Kidney epithelial cell (primary cell): Measurements from ENCODE around the gene SLC35F1. TPM values are rescaled to one million over a fixed set of nuclear protein-coding genes. Genes with fewer than 3 reads are reported as not detected.

Experiments used
- DNase-seq: peaks from one replicate; pipeline ENCODE4 v3.0.0-alpha.2; 2010; ENCODE audit warnings: low read depth
- H3K27me3 ChIP-seq: 2 replicates; pipeline ENCODE4 v1.6.0; 2011; ENCODE audit warnings: low read length; ENCODE audit not compliant: control insufficient read depth, insufficient read depth
- H3K36me3 ChIP-seq: 2 replicates; pipeline ENCODE4 v1.5.1; 2011; ENCODE audit warnings: low read length; ENCODE audit not compliant: control insufficient read depth, insufficient read depth
- H3K4me3 ChIP-seq: 2 replicates; pipeline ENCODE4 v1.5.1; 2011; ENCODE audit warnings: low read depth, mild to moderate bottlenecking, control low read depth, low read length
- CTCF ChIP-seq: IDR thresholded peaks from 2 replicates; pipeline ENCODE4 v1.5.1; 2011; ENCODE audit warnings: mild to moderate bottlenecking, moderate library complexity, low read length, control low read depth, inconsistent platforms; ENCODE audit not compliant: insufficient read depth, poor library complexity, severe bottlenecking
- total RNA-seq: library from RNA; depleted of rRNA; stranded (reverse); fragments of >200 nt; gene quantifications from 2 replicates; pipeline ENCODE4 v1.2.3, GENCODE V29; 2015

Gene SLC35F1
- total RNA-seq, 1 donor from 2014 or later = 0.38 TPM

- DNase-seq = no peak
- Histone ChIP-seq H3K27me3 (no peaks in the 10 kb centered on the region), H3K4me3 (no peak overlapping the region), H3K36me3 (no peaks in the 10 kb centered on the region)
- no peak for TF ChIP-seq CTCF
Measured at GRCh38 chr6:118146584-118146983, 239.5 kb downstream of the SLC35F1 start.

- no peak for DNase-seq
- TF ChIP-seq CTCF = no peak
- no peak overlapping the region for H3K4me3 ChIP-seq
- H3K27me3 ChIP-seq = no peaks in the 10 kb centered on the region
- H3K36me3 ChIP-seq = no peaks in the 10 kb centered on the region
Measured at GRCh38 chr6:118147511-118147910, 240.4 kb downstream of the SLC35F1 start.

GRCh38 chr6:118148561-118148960 is 241.5 kb downstream of the SLC35F1 start:
- no peaks in the 10 kb centered on the region for H3K27me3 ChIP-seq
- H3K4me3 ChIP-seq = no peak overlapping the region
- no peak for DNase-seq
- TF ChIP-seq CTCF = no peak
- H3K36me3 ChIP-seq = no peaks in the 10 kb centered on the region

- Histone ChIP-seq H3K27me3 (no peaks in the 10 kb centered on the region), H3K4me3 (no peak overlapping the region), H3K36me3 (no peaks in the 10 kb centered on the region)
- TF ChIP-seq CTCF = no peak
- DNase-seq = no peak
Measured at GRCh38 chr6:118152524-118152923, 245.5 kb downstream of the SLC35F1 start.

- DNase-seq = no peak
- Histone ChIP-seq H3K36me3 (no peaks in the 10 kb centered on the region), H3K4me3 (no peak overlapping the region), H3K27me3 (no peaks in the 10 kb centered on the region)
- TF ChIP-seq CTCF = no peak
Measured at GRCh38 chr6:118161343-118161742, 254.3 kb downstream of the SLC35F1 start.

GRCh38 chr6:118163542-118163941 is 256.5 kb downstream of the SLC35F1 start:
- Histone ChIP-seq H3K27me3 (no peaks in the 10 kb centered on the region), H3K36me3 (no peaks in the 10 kb centered on the region), H3K4me3 (no peak overlapping the region)
- DNase-seq = no peak
- TF ChIP-seq CTCF = no peak
